KOPT-K1 (cell line): ENCODE data around the gene SAMD4A.
"Not testable (repeated sequence)": the region's sequence is repeated elsewhere in the genome, so short reads cannot be mapped to it uniquely, and the experiment has no call there.

Source experiments
- H3K27ac ChIP-seq: fragments of 200-600 bp; sonication (generic); 2 replicates; pipeline ENCODE4 v1.5.1; 2016; ENCODE audit warnings: antibody characterized with exemption, mild to moderate bottlenecking, low read depth, low read length; ENCODE audit not compliant: poor library complexity, severe bottlenecking
- H3K36me3 ChIP-seq: fragments of 200-600 bp; sonication (generic); 2 replicates; pipeline ENCODE4 v1.5.1; 2017; ENCODE audit warnings: antibody characterized with exemption, mild to moderate bottlenecking, low read length, moderate library complexity; ENCODE audit not compliant: insufficient read depth
- H3K9me3 ChIP-seq: fragments of 200-600 bp; sonication (generic); 2 replicates; pipeline ENCODE4 v1.5.1; 2017; ENCODE audit warnings: antibody characterized with exemption, low read length, mild to moderate bottlenecking; ENCODE audit not compliant: insufficient read depth, poor library complexity, severe bottlenecking

The SAMD4A gene

DNA sequence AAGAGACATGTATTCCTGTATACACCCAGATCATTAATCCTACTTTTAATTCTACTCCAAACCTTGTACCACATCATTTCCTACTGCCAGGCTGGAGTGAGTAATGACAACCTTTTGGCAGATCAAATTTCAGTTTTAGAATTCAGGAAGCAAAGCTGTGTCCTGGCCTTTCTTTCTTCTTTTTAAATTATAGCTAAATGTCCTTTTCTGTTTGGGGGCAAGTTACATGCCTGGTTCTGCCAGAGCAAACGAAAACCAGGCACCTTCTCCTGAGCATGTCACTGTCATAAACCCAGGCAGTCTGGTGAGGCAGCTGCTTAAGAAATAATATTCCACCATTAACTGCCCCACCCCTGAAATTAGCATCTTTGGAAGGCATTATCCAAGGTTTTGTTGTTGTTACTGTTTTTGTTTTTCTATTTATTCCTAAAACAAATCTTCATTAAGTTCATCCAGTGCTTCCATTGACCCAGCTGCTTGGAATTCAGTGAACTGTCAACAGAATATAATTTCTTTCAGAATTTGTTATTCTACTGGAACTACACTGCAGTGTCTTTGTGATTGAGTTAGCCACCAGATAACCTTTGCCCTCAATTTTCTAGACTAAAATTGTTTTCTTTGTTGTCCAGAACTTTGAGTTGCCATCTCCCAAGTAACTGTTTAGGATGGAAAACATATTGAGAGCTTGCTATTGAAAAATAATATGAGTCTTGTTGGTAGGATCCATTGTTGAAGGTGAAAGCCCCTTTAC, 33.2 kb downstream of the SAMD4A start:
- H3K9me3 ChIP-seq, result no peaks in the 10 kb centered on the region
- H3K27ac ChIP-seq, result no peak overlapping the region
- no peaks in the 10 kb centered on the region for H3K36me3 ChIP-seq

DNA sequence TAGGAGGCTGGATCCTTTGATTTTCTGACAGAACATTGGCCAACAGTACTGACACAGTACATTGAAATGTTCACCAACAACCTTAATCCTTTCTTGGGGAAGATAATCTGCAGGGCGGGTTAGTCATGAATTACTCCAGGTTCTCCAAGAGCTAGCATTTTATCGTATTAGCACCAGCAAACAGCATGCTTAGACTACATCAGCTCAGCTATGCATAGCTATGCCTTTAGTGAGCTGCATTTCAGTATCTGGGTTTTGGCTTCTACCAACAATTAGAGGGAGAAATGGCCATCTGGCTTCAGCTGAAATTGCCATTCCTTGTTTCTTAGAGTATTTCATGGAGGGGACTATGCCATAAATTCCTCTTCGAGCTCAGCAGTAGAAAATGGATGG, 33.8 kb downstream of the SAMD4A start:
- no peak overlapping the region for H3K27ac ChIP-seq

DNA sequence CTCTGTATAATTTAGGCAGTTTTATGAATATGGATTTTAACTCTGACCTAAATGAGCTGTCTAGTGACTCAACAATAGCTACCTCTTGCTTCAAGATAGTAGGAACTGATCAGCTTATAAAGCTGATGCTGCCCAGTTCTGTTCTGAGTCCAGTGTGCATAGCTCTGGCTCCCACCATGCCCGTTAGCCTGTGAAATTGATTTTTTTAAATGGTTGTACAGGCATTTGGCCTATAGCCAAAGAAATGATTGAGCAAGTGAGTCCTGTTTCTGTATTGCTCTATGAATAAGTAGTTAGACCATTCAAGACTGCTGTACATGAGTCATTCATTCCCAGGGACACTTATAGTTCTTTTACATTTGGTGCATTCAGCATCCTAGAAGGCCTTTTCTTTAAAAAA, 36.4 kb downstream of the SAMD4A start:
- Histone ChIP-seq H3K36me3 (no peaks in the 10 kb centered on the region), H3K9me3 (no peaks in the 10 kb centered on the region), H3K27ac (no peak overlapping the region)

More for the DNA sequence above, 33.8 kb downstream of the SAMD4A start:
- no peaks in the 10 kb centered on the region for H3K36me3 ChIP-seq
- no peaks in the 10 kb centered on the region for H3K9me3 ChIP-seq

DNA sequence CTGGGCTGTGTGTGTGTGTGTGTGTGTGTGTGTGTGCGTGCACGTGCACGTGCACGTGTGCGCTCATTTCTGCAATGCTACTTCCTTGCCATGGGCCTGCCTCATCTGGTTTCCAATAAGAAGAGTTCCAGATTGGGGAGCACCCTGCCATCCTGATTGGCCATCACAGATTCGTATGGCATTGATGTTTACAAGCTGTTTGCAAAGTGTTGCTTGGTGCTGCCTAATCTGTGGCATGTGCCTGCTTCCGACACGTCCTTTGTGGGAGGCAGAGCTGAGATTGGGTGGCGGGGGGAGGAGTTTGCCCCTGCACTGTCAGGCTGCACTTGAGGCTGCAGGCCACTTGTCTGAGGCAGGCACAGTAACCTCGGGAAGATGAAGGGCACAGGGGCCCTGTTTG, 39.2 kb downstream of the SAMD4A start:
- no peaks in the 10 kb centered on the region for H3K9me3 ChIP-seq
- no peak overlapping the region for H3K27ac ChIP-seq
- no peaks in the 10 kb centered on the region for H3K36me3 ChIP-seq

DNA sequence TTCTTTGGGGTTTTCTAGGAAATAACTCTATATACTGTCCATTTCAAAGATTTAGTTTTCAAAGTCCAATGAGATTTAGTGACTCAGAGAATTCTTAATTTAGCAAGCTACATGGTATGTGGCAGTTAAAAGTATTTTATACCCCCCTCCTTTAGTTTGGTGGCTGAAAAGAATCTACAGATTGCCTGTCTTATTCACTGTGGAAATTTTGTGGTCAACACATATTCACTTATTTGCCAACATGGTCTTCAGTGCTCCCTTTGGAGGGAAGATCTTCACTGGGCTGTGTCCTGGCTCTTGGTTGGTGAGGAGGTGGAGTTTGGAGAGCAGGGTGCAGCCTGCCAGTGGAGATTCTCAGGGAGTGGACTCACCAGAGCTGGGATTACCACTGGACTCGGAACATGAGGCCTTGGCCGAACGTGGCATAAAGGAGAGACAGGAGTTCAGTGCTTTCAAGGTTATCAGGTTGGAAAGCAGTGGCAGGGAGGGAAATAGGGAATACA, 39.8 kb downstream of the SAMD4A start:
- H3K36me3 ChIP-seq, result no peaks in the 10 kb centered on the region
- H3K27ac ChIP-seq, result no peak overlapping the region
- no peaks in the 10 kb centered on the region for H3K9me3 ChIP-seq

DNA sequence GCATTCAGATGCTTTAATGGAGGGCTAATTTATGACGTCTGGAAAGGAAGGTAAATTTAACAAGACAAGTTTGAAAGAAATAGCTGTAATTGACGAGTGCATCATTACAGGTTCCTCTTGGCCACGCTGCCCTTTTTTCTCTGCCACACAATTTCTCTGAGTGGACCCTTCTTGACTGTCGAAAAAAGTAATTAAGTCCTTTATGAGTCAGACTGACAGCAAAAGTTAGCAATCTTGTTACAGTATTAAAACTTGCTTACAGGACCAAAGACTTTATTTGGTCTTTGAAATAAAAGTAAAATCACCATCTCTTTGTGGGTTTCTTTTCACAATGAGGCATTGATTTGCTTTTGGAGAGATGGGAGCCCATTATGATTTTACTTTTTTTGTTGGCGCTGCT, 42.6 kb downstream of the SAMD4A start:
- Histone ChIP-seq H3K27ac (no peak overlapping the region), H3K36me3 (no peaks in the 10 kb centered on the region), H3K9me3 (no peaks in the 10 kb centered on the region)

DNA sequence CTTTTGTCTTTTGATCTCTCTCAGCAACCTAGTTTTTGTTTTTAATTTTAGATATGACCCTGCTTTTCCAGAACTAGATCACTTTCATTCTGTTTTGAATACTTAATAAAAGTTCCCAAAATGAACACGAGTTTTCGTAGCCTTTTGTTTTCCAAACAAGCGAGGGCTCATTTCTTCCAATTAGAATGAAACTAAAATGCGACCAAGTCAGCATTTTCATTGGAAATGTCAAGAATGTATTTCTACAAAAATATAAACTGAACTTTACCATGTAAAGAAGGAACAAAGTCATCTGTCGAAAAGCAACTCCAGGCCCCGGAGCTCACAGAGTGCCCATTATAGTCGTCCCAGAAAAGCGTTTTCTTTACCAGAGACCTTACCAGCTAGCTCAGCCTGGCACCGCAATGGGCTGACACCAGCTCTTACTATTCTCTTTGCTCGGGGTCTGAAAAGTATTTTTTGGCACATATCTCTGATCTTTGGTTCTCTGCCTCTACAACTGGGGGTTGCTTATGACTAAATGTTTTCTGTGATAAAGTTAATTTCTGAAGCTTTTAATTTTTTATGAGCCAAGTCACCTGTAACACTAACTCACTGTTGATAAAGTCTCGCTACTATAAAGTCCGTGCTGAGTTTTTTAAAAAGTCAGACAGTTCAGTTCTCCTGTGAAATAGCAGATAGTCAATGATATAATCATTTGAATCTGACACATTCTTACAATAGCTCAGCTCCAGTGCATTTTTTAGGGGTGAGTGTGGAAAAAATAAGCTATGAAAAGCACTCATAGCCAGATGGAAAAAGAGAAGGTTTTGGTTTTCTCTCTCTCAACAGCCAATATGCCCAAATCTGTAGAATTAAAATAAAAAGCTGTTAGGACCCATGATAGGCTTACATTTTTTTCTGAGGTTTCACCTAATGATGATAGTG, 43.4 kb downstream of the SAMD4A start:
- H3K27ac ChIP-seq, result no peak overlapping the region
- H3K36me3 ChIP-seq, result no peaks in the 10 kb centered on the region
- H3K9me3 ChIP-seq, result no peaks in the 10 kb centered on the region

DNA sequence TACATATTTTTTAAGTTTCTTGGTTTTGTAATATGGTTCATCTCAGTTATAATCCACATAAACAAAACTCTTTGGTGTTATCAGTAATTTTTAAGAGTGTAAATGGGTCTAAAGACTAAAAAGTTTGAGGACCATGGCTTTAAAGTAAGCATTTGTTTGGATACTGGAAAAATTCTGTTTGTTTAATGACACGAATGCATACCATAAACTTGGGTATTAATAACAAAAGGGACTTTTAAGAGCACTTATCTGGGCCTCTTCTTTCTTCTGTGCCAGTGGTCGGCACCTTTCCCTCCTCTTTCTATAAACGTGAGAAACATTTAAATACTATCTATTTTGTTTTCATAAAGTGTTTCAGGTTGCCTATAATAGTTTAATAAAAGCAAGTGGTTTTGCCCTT, 47.4 kb downstream of the SAMD4A start:
- H3K36me3 ChIP-seq, result no peaks in the 10 kb centered on the region
- H3K9me3 ChIP-seq, result no peaks in the 10 kb centered on the region
- no peak overlapping the region for H3K27ac ChIP-seq

DNA sequence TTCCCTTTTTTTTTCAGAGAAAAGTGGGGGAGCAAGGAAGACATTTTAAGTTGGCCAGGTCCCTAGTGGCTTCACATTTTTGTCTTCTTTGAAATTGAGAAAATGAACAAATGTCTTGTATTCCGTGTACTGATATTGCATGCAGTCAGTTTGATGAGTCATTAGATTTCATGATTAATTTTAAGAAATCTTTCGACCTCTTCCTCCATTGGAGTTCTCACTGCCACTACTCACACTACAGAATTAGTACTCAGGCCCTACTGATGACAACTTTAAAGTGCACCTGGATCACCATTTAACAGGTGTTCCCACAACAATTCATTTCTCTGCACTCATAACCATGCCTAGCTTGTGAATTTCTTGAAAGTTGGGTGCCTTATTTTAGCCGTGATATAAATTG, 50.5 kb downstream of the SAMD4A start:
- H3K27ac ChIP-seq, result no peak overlapping the region
- H3K36me3 ChIP-seq, result no peaks in the 10 kb centered on the region

DNA sequence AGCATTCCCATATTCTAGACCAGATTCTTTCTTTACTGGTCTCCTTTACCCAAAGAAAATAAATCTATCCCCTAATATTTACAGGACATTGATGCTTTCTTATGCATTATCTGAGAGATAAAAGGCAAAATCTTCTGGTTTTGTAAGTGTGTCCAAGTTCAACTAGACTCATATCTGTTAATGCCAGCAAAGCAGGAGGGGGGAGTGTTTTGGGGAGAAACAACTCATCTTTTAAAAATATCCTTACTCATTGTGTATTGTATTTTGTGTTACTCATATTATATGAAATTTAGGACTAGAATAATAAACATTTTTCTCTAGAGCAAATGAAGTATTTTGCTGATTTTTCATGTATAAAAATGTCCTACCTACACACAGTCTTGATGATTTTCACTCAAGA, 54.8 kb downstream of the SAMD4A start:
- Histone ChIP-seq H3K27ac (no peak overlapping the region), H3K9me3 (no peaks in the 10 kb centered on the region), H3K36me3 (no peaks in the 10 kb centered on the region)

More for the DNA sequence above, 50.5 kb downstream of the SAMD4A start:
- no peaks in the 10 kb centered on the region for H3K9me3 ChIP-seq

DNA sequence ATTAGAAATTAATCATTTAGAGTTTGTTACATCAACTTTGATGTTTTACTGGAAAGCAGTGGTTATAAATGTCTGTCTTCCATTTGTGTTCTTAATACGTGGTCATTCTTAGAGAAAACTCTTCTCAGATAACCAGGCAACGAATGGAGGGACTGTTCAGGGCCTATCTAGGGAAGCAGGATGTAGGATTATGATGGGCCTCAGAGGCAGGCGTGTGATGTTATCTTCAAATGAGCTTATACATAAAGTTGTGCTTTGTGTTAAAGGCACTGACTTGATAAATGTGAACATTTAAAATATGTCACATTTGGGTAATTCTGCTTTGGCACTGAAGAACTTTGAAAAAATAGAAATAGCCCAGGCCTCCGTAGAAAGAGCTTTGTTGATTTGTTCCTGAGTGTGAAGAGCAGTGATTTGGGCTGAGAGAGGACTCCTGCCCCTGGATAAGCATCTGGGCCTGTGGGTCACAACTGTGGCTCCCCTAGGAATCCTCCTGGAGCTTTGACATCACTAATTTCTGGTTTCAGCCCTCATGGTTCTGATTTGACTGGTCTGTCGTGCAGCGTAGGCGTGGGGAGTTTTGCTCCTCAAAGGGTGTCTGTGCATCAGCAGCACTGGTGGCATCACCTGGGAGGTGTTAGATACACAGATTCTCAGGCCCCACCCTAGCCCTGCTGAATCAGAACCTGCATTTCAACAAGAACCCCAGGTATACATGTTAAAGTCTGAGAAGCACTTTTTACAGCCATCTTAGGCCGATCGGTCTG, 55.4 kb downstream of the SAMD4A start:
- H3K27ac ChIP-seq, result no peak overlapping the region
- no peaks in the 10 kb centered on the region for H3K9me3 ChIP-seq

DNA sequence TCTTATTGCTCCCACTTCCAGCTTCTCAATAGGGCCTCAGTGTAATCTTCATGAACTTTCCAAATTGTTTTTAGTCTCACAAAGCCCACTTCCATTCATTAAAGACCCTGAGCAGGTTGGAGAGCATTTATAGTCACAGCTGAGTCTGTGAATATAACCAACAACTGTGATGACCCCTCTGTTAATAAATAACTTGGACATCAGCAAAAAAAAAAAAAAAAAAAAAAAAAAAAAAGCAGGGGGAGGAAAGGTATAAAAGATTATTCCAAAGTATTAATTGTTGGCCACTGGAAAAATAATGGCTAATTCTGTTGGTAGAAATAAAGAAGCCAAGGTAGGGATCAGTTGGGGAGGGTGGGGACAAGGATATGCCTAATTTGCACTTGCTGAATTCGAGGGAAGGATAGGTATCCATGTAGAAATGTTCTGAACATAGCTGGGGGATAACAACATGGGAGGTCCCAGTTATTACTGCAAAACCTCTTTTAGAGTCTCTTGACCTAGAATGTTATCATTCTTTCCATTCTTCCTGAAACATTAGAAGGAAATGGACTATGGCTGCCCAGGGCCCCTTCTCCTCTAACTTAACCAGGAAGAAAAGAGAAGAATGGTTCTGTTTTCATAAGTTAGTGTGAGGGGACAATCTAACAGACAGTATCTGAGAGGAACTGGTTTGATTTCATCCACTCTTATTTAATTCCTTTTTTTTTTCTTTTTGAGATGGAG, 56.5 kb downstream of the SAMD4A start:
- no peak overlapping the region for H3K27ac ChIP-seq

More for the DNA sequence above, 55.4 kb downstream of the SAMD4A start:
- H3K36me3 ChIP-seq, result no peaks in the 10 kb centered on the region

DNA sequence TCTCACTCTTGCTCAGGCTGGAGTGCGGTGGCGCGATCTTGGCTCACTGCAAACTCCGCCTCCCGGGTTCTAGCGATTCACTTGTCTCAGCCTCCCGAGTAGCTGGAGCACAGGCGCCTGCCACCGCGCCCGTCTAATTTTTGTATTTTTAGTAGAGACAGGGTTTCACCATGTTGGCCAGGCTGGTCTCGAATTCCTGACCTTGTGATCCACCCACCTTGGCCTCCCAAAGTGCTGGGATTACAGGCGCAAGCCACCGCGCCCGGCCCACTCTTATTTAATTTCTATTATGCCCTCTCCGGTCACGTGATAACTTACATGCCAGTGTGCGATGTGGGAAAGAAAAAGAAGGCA, 57.1 kb downstream of the SAMD4A start:
- not testable (repeated sequence) for H3K27ac ChIP-seq, H3K36me3 ChIP-seq, H3K9me3 ChIP-seq

More for the DNA sequence above, 56.5 kb downstream of the SAMD4A start:
- no peaks in the 10 kb centered on the region for H3K36me3 ChIP-seq
- H3K9me3 ChIP-seq, result no peaks in the 10 kb centered on the region

DNA sequence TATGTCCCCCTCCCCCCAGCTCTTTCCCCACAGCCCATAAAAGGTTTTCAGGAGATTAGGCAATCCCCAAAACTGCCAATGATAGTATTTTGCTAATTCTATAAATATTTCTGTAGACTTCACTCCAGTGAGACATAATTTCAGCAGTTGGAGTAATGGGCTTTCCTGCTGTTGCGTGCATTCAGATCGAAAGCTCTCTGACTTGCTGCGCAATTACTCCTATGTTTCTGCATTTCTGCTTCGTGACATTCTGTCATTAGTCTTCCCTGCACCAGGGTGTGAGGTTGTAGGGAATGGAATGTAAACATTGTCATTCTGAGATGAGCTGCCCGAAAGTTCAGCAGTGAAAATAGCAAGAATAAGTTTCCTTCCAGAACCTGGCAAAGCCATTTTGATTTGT, 58.2 kb downstream of the SAMD4A start:
- Histone ChIP-seq H3K36me3 (no peaks in the 10 kb centered on the region), H3K9me3 (no peaks in the 10 kb centered on the region), H3K27ac (no peak overlapping the region)
